HFFc6 (cell line): Measurements from ENCODE around the gene MPPED1. TPM values are rescaled to one million over a fixed set of nuclear protein-coding genes. Genes with fewer than 3 reads are reported as not detected.

Source experiments
- DNase-seq: peaks from one replicate; pipeline ENCODE4 v3.0.0-alpha.2; 2018
- H3K27ac Mint-ChIP-seq: 2 replicates; pipeline ENCODE4 v1.8.0; 2020; ENCODE audit warnings: mild to moderate bottlenecking, mixed read lengths
- H3K27me3 Mint-ChIP-seq: 2 replicates; pipeline ENCODE4 v1.8.0; 2021; ENCODE audit warnings: mild to moderate bottlenecking, moderate library complexity, mixed read lengths; ENCODE audit not compliant: insufficient read depth
- H3K36me3 Mint-ChIP-seq: 2 replicates; pipeline ENCODE4 v1.8.0; 2021; ENCODE audit warnings: low read depth, mixed read lengths
- H3K4me1 Mint-ChIP-seq: 2 replicates; pipeline ENCODE4 v1.8.0; 2020; ENCODE audit warnings: low read depth, mixed read lengths
- H3K4me3 Mint-ChIP-seq: 2 replicates; pipeline ENCODE4 v1.8.0; 2020; ENCODE audit warnings: mild to moderate bottlenecking, moderate library complexity, mixed read lengths
- H3K9me3 Mint-ChIP-seq: 2 replicates; pipeline ENCODE4 v1.8.0; 2020; ENCODE audit warnings: mild to moderate bottlenecking, mixed read lengths
- CTCF ChIP-seq: fragments of 200-600 bp; sonication (generic); IDR thresholded peaks from 2 replicates; pipeline ENCODE4 v1.5.0; 2021; ENCODE audit warnings: antibody characterized with exemption, mild to moderate bottlenecking
- total RNA-seq, 6 experiments: library from RNA; stranded (reverse); fragmentation: NEBNext Ultra II Directional; extraction: Animal tissue kit (Norgen Biotek cat#: 25700); gene quantifications; 2 replicates in 1 of 6; 3 replicates in 5 of 6; pipeline ENCODE4 v1.2.3, GENCODE V29; 2021

Gene MPPED1
- total RNA-seq, 6 experiments from 2014 or later, result not detected

GRCh38 chr22:43449831-43450225 lies 38.0 kb downstream of the MPPED1 start:
- Mint-ChIP-seq H3K27ac (no peak overlapping the region), H3K9me3 (peaks cover 53% of the 10 kb centered on the region)

GRCh38 chr22:43451371-43452050 lies 39.7 kb downstream of the MPPED1 start:
- Mint-ChIP-seq H3K4me1 (no peaks in the 10 kb centered on the region), H3K9me3 (peaks cover 58% of the 10 kb centered on the region), H3K36me3 (no peaks in the 10 kb centered on the region; the same call in 1 of the 2 replicates), H3K27ac (no peak overlapping the region), H3K4me3 (no peak overlapping the region), H3K27me3 (peaks cover 3% of the 10 kb centered on the region)
- TF ChIP-seq CTCF, result no peak
- DNase-seq, result no peak

More at GRCh38 chr22:43449831-43450225, 38.0 kb downstream of the MPPED1 start:
- peaks cover 6% of the 10 kb centered on the region for H3K27me3 Mint-ChIP-seq
- no peaks in the 10 kb centered on the region for H3K4me1 Mint-ChIP-seq
- DNase-seq, result no peak
- H3K4me3 Mint-ChIP-seq, result no peak overlapping the region
- H3K36me3 Mint-ChIP-seq, result no peaks in the 10 kb centered on the region; the same call in 1 of the 2 replicates
- no peak for TF ChIP-seq CTCF

GRCh38 chr22:43455846-43456245 lies 44.0 kb downstream of the MPPED1 start:
- Mint-ChIP-seq H3K4me3 (no peak overlapping the region), H3K4me1 (no peaks in the 10 kb centered on the region), H3K27ac (no peak overlapping the region), H3K9me3 (peaks cover 64% of the 10 kb centered on the region), H3K36me3 (peaks cover 5% of the 10 kb centered on the region), H3K27me3 (no peaks in the 10 kb centered on the region; the same call in 1 of the 2 replicates)
- no peak for TF ChIP-seq CTCF
- no peak for DNase-seq

GRCh38 chr22:43457002-43457401 lies 45.2 kb downstream of the MPPED1 start:
- Mint-ChIP-seq H3K9me3 (peaks cover 66% of the 10 kb centered on the region), H3K27ac (no peak overlapping the region), H3K36me3 (peaks cover 5% of the 10 kb centered on the region), H3K27me3 (no peaks in the 10 kb centered on the region; the same call in 1 of the 2 replicates), H3K4me1 (no peaks in the 10 kb centered on the region), H3K4me3 (no peak overlapping the region)
- no peak for DNase-seq
- TF ChIP-seq CTCF, result no peak

GRCh38 chr22:43462701-43463100 lies 50.9 kb downstream of the MPPED1 start:
- H3K27ac Mint-ChIP-seq, result no peak overlapping the region
- H3K4me3 Mint-ChIP-seq, result no peak overlapping the region
- peaks cover 77% of the 10 kb centered on the region for H3K9me3 Mint-ChIP-seq
- no peak for TF ChIP-seq CTCF
- DNase-seq, result no peak
- H3K4me1 Mint-ChIP-seq, result no peaks in the 10 kb centered on the region
- peaks cover 21% of the 10 kb centered on the region for H3K36me3 Mint-ChIP-seq
- H3K27me3 Mint-ChIP-seq, result peaks cover 2% of the 10 kb centered on the region
